WTC11 (cell line): ENCODE data around the gene RANBP17. TPM values are rescaled to one million over a fixed set of nuclear protein-coding genes. Genes with fewer than 3 reads are reported as not detected.

Source experiments
- ATAC-seq: fragments of 200-7000 bp; cut with Tn5 transposase; 2 replicates; pipeline ENCODE4 v1.10.0; 2021; ENCODE audit warnings: mild to moderate bottlenecking, moderate library complexity
- CTCF ChIA-PET: fragments of 300-600 bp; sonication (Branson Sonifier 250); formaldehyde crosslinking; loops from one replicate; lab custom pipeline; 2021; ENCODE audit warnings: antibody characterized with exemption; lab: Charles Lee
- POLR2A ChIA-PET: fragments of 350-600 bp; sonication (Branson Sonifier 250); formaldehyde crosslinking; loops from one replicate; lab custom pipeline; 2021; ENCODE audit warnings: antibody characterized with exemption; lab: Charles Lee
- DNase-seq: peaks from one replicate; pipeline ENCODE4 v3.0.0; 2021; ENCODE audit warnings: low spot score
- H3K27ac Mint-ChIP-seq: 2 replicates; pipeline ENCODE4 v1.8.0; 2021; ENCODE audit warnings: mixed read lengths
- H3K27me3 Mint-ChIP-seq: 2 replicates; pipeline ENCODE4 v1.8.0; 2021; ENCODE audit warnings: low read depth, mild to moderate bottlenecking, moderate library complexity, mixed read lengths
- H3K36me3 Mint-ChIP-seq: 2 replicates; pipeline ENCODE4 v1.8.0; 2021; ENCODE audit warnings: mixed read lengths
- H3K4me1 Mint-ChIP-seq: 2 replicates; pipeline ENCODE4 v1.8.0; 2022; ENCODE audit warnings: mixed read lengths
- H3K4me3 Mint-ChIP-seq: 2 replicates; pipeline ENCODE4 v1.8.0; 2021; ENCODE audit warnings: mild to moderate bottlenecking, moderate library complexity, mixed read lengths
- H3K9me3 Mint-ChIP-seq: 2 replicates; pipeline ENCODE4 v1.8.0; 2021; ENCODE audit warnings: mixed read lengths
- CREM ChIP-seq: sonication (generic); formaldehyde crosslinking; IDR thresholded peaks from 2 replicates; pipeline ENCODE4 v1.8.1; 2022; ENCODE audit warnings: mild to moderate bottlenecking, missing genetic modification reagents, moderate library complexity
- FOXJ3 ChIP-seq: sonication (generic); formaldehyde crosslinking; IDR thresholded peaks from 2 replicates; pipeline ENCODE4 v1.9.0; 2021; ENCODE audit warnings: missing genetic modification reagents, mild to moderate bottlenecking, borderline replicate concordance
- FOXK1 ChIP-seq: sonication (generic); formaldehyde crosslinking; IDR thresholded peaks from 2 replicates; pipeline ENCODE4 v1.8.0; 2022; ENCODE audit warnings: mild to moderate bottlenecking, moderate library complexity, missing genetic modification reagents
- GTF2I ChIP-seq: fragments of 250-450 bp; sonication (Bioruptor Pico); conservative IDR thresholded peaks from 2 replicates; pipeline ENCODE4 v1.4.0; 2021; ENCODE audit warnings: mild to moderate bottlenecking
- JUN ChIP-seq: sonication (generic); formaldehyde crosslinking; IDR thresholded peaks from 2 replicates; pipeline ENCODE4 v1.8.0; 2023; ENCODE audit warnings: mild to moderate bottlenecking, missing genetic modification reagents
- KAT7 ChIP-seq: sonication (generic); formaldehyde crosslinking; IDR thresholded peaks from 2 replicates; pipeline ENCODE4 v1.8.1; 2023; ENCODE audit warnings: missing genetic modification reagents, mild to moderate bottlenecking, borderline replicate concordance
- MYBL2 ChIP-seq: sonication (generic); formaldehyde crosslinking; IDR thresholded peaks from 2 replicates; pipeline ENCODE4 v1.8.1; 2023; ENCODE audit warnings: mild to moderate bottlenecking, moderate library complexity, missing genetic modification reagents
- NFYB ChIP-seq: sonication (generic); formaldehyde crosslinking; conservative IDR thresholded peaks from 2 replicates; pipeline ENCODE4 v1.8.0; 2022; ENCODE audit warnings: low read depth, missing genetic modification reagents
- PRRX2 ChIP-seq: fragments of 250-450 bp; sonication (Bioruptor Pico); IDR thresholded peaks from 2 replicates; pipeline ENCODE4 v1.8.0; 2021; ENCODE audit warnings: mild to moderate bottlenecking
- RORB ChIP-seq: fragments of 250-450 bp; sonication (Bioruptor Pico); IDR thresholded peaks from 2 replicates; pipeline ENCODE4 v1.9.0; 2021; ENCODE audit warnings: mild to moderate bottlenecking
- SMAD4 ChIP-seq: sonication (generic); formaldehyde crosslinking; IDR thresholded peaks from 2 replicates; pipeline ENCODE4 v1.8.0; 2022; ENCODE audit warnings: mild to moderate bottlenecking, missing genetic modification reagents
- SOX15 ChIP-seq: fragments of 250-450 bp; sonication (Bioruptor Pico); IDR thresholded peaks from 2 replicates; pipeline ENCODE4 v1.9.0; 2021; ENCODE audit warnings: mild to moderate bottlenecking
- STAT6 ChIP-seq: sonication (generic); formaldehyde crosslinking; conservative IDR thresholded peaks from 2 replicates; pipeline ENCODE4 v1.8.1; 2023; ENCODE audit warnings: mild to moderate bottlenecking, low read depth, missing genetic modification reagents, moderate library complexity
- TEAD4 ChIP-seq: sonication (generic); formaldehyde crosslinking; IDR thresholded peaks from 2 replicates; pipeline ENCODE4 v1.8.0; 2022; ENCODE audit warnings: mild to moderate bottlenecking, missing genetic modification reagents
- USF1 ChIP-seq: sonication (generic); formaldehyde crosslinking; IDR thresholded peaks from 2 replicates; pipeline ENCODE4 v1.8.0; 2022; ENCODE audit warnings: mild to moderate bottlenecking, missing genetic modification reagents
- USF2 ChIP-seq: sonication (generic); formaldehyde crosslinking; IDR thresholded peaks from 2 replicates; pipeline ENCODE4 v1.8.1; 2023; ENCODE audit warnings: mild to moderate bottlenecking, missing genetic modification reagents, moderate library complexity
- ZBTB21 ChIP-seq: sonication (generic); formaldehyde crosslinking; IDR thresholded peaks from 2 replicates; pipeline ENCODE4 v1.8.1; 2023; ENCODE audit warnings: mild to moderate bottlenecking, missing genetic modification reagents, borderline replicate concordance
- ZBTB43 ChIP-seq: sonication (generic); formaldehyde crosslinking; IDR thresholded peaks from 2 replicates; pipeline ENCODE4 v1.8.1; 2023; ENCODE audit warnings: mild to moderate bottlenecking, missing genetic modification reagents
- ZNF512 ChIP-seq: sonication (generic); formaldehyde crosslinking; IDR thresholded peaks from 2 replicates; pipeline ENCODE4 v1.8.1; 2022; ENCODE audit warnings: missing genetic modification reagents, borderline replicate concordance
- total RNA-seq: library from RNA; stranded (reverse); gene quantifications from 3 replicates; pipeline ENCODE4 v1.2.3, GENCODE V29; 2021

Gene RANBP17
- total RNA-seq, 1 experiment from 2014 or later, result 23.1 TPM

- POLR2A ChIA-PET, result no interaction called here
- Mint-ChIP-seq H3K4me3 (peak overlapping the region; percentile 63), H3K27ac (no peak overlapping the region), H3K36me3 (no peaks in the 10 kb centered on the region), H3K9me3 (no peaks in the 10 kb centered on the region), H3K27me3 (peaks cover 98% of the 10 kb centered on the region), H3K4me1 (peaks cover 49% of the 10 kb centered on the region)
- no peak for ATAC-seq
- DNase-seq, result peak; percentile 46
- CTCF ChIA-PET, result interaction anchor here (1.4 kb wide), 1 partner anchor 105 kb away, joined by 3 read pairs; no protein-coding TSS in a partner anchor
- TF ChIP-seq SMAD4, result 0 out of 2 replicates have a peak, but pooled peaks have one; percentile 38
- TF ChIP-seq USF2, result 0 out of 2 replicates have a peak, but pooled peaks have one; percentile 4
- peak; percentile 82; the same call in 1 of the 2 replicates for TF ChIP-seq CREM
- TF ChIP-seq KAT7, result no peak
- TF ChIP-seq USF1 (CRISPR knock-in tag), result 0 out of 2 replicates have a peak, but pooled peaks have one; percentile 32
- no peak for TF ChIP-seq NFYB (CRISPR knock-in tag)
- peak; percentile 97 for TF ChIP-seq ZBTB21 (CRISPR knock-in tag)
These were observed 450.5 kb downstream of the RANBP17 start for GRCh38 chr5:171312129-171312974.

GRCh38 chr5:171313481-171314206 lies 451.8 kb downstream of the RANBP17 start:
- Mint-ChIP-seq H3K9me3 (no peaks in the 10 kb centered on the region), H3K36me3 (no peaks in the 10 kb centered on the region), H3K4me3 (peak overlapping the region; percentile 63), H3K27ac (no peak overlapping the region), H3K27me3 (peaks cover 98% of the 10 kb centered on the region), H3K4me1 (peaks cover 53% of the 10 kb centered on the region)
- TF ChIP-seq ZBTB43 (CRISPR knock-in tag), result no peak
- TF ChIP-seq SMAD4, result no peak
- no peak for TF ChIP-seq FOXK1 (CRISPR knock-in tag)
- no peak for TF ChIP-seq TEAD4
- no peak for TF ChIP-seq GTF2I (CRISPR knock-in tag)
- no peak for TF ChIP-seq SOX15 (CRISPR knock-in tag)
- no peak for TF ChIP-seq USF2
- no peak for TF ChIP-seq JUN (CRISPR knock-in tag)
- no peak for TF ChIP-seq FOXJ3
- no peak for TF ChIP-seq STAT6 (CRISPR knock-in tag)
- no peak for TF ChIP-seq PRRX2 (CRISPR knock-in tag)
- TF ChIP-seq ZNF512 (CRISPR knock-in tag), result no peak
- no peak for TF ChIP-seq MYBL2 (CRISPR knock-in tag)
- no peak for TF ChIP-seq RORB (CRISPR knock-in tag)
- no peak for TF ChIP-seq USF1 (CRISPR knock-in tag)
- DNase-seq (peak; percentile 36), ATAC-seq (no peak)
- ChIA-PET CTCF (no interaction called here), POLR2A (no interaction called here)
